Endothelial cell of umbilical vein (primary cell): ENCODE measurements around the gene NFATC4.

ENCODE experiments used
- CTCF ChIP-seq, 2 donors: IDR thresholded peaks; 1 replicate in 1 of 2; 2 replicates in 1 of 2; pipeline ENCODE4 v1.5.1; 2011; ENCODE audit warnings: low read length in 2 of 2, mild to moderate bottlenecking in 2 of 2, moderate library complexity in 2 of 2, control low read depth in 1 of 2, inconsistent platforms in 1 of 2, low read depth in 1 of 2; ENCODE audit not compliant: insufficient read depth in 1 of 2; ENCODE audit errors: extremely low read depth in 1 of 2
- EZH2 ChIP-seq: IDR thresholded peaks from 2 replicates; pipeline ENCODE4 v1.6.1; 2012; ENCODE audit warnings: borderline replicate concordance, low read depth, mild to moderate bottlenecking, moderate library complexity, low read length, inconsistent platforms; ENCODE audit not compliant: severe bottlenecking
- FOS ChIP-seq: IDR thresholded peaks from 2 replicates; pipeline ENCODE4 v1.6.1; 2011; ENCODE audit warnings: mild to moderate bottlenecking, low read length, moderate library complexity, borderline replicate concordance; ENCODE audit not compliant: insufficient read depth
- GATA2 ChIP-seq: IDR thresholded peaks from 2 replicates; pipeline ENCODE4 v1.7.0; 2011; ENCODE audit warnings: low read depth, mild to moderate bottlenecking, moderate library complexity, mixed read lengths, low read length; ENCODE audit not compliant: insufficient read length, insufficient read depth
- JUN ChIP-seq: IDR thresholded peaks from 2 replicates; pipeline ENCODE4 v1.6.1; 2011; ENCODE audit warnings: borderline replicate concordance, low read depth; ENCODE audit not compliant: insufficient read length, insufficient read depth
- MAX ChIP-seq: IDR thresholded peaks from 2 replicates; pipeline ENCODE4 v1.6.1; 2011; ENCODE audit not compliant: insufficient read depth, insufficient read length
- MYC ChIP-seq: IDR thresholded peaks from one replicate; pipeline ENCODE4 v1.6.1; 2011; ENCODE audit warnings: mild to moderate bottlenecking, low read depth, low read length
- POLR2A ChIP-seq: IDR thresholded peaks from 2 replicates; pipeline ENCODE4 v1.6.1; 2012; ENCODE audit warnings: low read depth, mild to moderate bottlenecking, control low read depth, low read length
- POLR2AphosphoS5 ChIP-seq: IDR thresholded peaks from 2 replicates; pipeline ENCODE4 v1.6.1; 2012; ENCODE audit warnings: low read depth, mild to moderate bottlenecking, control low read depth, low read length, moderate library complexity; ENCODE audit not compliant: insufficient read depth

- no peak for TF ChIP-seq MAX
- TF ChIP-seq POLR2A, result no peak
- no peak for TF ChIP-seq CTCF (IDR thresholded peaks at IDR 0.05; ENCODE audit: extremely low read depth in 1 of 2, insufficient read depth in 1 of 2, low read depth in 1 of 2, low read length in 2 of 2)
- no peak for TF ChIP-seq EZH2
- no peak for TF ChIP-seq POLR2AphosphoS5
- TF ChIP-seq FOS, result no peak
- no peak for TF ChIP-seq GATA2
- TF ChIP-seq MYC, result no peak
- no peak for TF ChIP-seq JUN
Observed at GRCh38 chr14:24323341-24323740, 44.6 kb upstream of the NFATC4 start.
